Inflammatory macrophage (primary cell): ENCODE measurements around the gene FRG2C.
"Not testable (repeated sequence)": the region's sequence is repeated elsewhere in the genome, so short reads cannot be mapped to it uniquely, and the experiment has no call there.

Source experiments
- DNase-seq, 2 donors: peaks; one replicate each; pipeline ENCODE4 v3.0.0-alpha.2; 2020 to 2022
- total RNA-seq, 18 experiments: gene quantifications; one replicate each; lab custom pipeline; 2026; ENCODE audit warnings: mixed read lengths in 6 of 18, inconsistent platforms in 2 of 18; lab: John Stamatoyannopoulos, UW

FRG2C gene
- 0 to 0.03 (median 0) reads per million in 18 experiments for total RNA-seq

- DNase-seq, result not testable (repeated sequence)
These were observed at the start of gene FRG2C for GRCh38 chr3:75664028-75664427. Gene FRG2C, plus strand, starts transcription at chr3:75664328. Its CDS starts 52 bp downstream, at chr3:75664380.

- DNase-seq, result not testable (repeated sequence)
These were observed 45.3 kb upstream of the FRG2C start for GRCh38 chr3:75618666-75619305.

DNA sequence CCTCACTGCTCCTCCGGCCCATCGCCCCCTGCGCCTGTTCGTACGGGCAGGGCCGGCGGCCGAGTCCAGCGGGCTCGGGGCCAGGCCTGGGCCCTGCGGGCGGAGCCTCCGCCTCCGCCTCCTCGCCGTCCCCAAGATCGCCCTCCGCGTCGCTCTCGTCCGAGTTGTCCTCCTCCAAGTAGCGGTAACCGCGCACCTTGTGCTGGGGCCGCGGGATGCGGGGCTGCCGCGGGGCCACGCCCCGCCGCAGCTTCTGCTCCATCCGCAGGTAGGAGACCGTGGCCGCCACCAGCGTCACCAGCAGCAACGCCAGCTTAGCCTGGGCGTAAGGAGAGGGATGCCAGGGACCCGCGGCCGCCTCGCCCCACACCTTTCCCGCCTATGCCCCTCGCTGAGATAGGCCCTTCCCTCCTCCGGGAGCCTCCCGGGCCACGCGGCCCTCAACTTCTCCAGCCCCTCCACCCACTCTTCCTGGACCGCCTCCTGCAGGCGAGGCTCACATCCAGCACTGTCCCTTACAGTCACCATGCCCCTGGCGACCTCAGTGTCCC lies 44.6 kb upstream of the FRG2C start:
- not testable (repeated sequence) for DNase-seq

DNA sequence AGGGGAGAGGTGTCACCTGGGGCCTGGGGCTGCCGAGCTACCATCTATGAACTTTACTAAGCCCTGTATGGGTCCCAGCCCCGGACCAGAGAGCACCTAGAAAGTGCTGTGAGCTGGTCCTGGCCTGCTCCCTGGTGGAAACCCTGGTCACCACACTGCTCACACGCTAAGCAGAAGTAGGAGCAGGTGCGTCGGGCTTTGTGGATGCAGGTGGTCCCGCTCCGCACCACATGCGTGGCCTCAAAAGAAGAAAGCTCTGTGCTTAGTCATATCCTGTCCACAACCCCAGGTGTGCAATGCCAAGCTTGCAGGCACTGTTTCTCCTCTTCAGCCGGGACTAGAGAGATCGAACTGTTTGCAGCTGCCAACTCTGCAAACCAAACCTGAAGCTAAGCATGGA lies 42.4 kb upstream of the FRG2C start:
- not testable (repeated sequence) for DNase-seq

GRCh38 chr3:75623656-75624055 lies 40.5 kb upstream of the FRG2C start:
- DNase-seq, result not testable (repeated sequence)

DNA sequence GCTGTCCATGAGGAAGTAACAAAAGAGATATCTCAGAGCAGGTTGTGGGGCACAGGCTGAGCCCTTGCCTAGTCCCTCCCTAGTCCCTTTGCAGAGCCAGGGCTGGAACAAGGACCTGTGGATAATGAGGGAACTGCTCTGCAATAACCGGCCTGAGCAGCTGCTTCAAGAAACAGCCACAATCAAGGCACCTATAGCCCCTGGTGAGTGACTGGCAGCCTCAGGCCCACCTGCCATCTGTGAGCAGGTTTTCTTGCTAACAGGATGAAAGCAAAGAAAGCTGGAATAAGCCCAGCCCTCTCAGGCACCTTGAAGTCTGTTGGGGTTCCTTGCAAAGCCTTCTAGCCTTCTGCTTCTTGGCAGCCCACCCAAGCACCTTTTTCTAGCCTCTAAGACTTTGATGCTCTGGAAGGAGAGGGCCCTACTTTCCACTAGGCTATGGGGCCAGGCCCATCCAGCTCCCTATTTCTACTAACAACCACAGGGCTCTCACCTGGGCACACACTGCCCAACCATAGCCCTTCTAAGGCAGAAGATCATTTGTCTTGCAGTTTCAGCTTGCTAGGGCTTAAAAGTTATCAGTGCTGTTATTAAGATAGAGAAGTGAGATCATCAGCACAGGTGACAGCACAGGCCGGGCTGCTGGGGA lies 33.1 kb upstream of the FRG2C start:
- not testable (repeated sequence) for DNase-seq

GRCh38 chr3:75631541-75631940 lies 32.6 kb upstream of the FRG2C start:
- DNase-seq, result no peak

- DNase-seq, result not testable (repeated sequence)
These were observed 25.2 kb upstream of the FRG2C start for GRCh38 chr3:75638947-75639346.

DNA sequence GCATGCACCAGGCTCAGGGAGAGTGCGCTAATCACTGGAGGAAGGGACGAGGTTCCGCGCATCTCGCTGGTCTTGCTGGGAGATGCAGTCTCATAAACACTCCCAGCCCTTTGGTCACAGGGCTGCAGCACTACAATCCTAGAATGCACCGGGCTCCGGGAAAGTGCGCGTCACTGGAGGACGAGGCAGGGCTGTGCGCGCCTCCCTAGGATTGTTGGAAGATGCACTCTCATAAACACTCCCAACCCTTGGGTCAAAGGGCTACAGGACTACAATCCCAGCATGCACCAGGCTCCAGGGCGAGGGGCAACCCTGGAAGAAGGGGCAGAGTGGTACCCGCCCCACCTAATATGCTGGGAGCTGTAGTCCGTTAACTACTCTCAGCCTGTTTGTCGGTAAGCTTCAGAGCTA lies 23.0 kb upstream of the FRG2C start:
- DNase-seq, result peak; percentile 81 to 90

DNA sequence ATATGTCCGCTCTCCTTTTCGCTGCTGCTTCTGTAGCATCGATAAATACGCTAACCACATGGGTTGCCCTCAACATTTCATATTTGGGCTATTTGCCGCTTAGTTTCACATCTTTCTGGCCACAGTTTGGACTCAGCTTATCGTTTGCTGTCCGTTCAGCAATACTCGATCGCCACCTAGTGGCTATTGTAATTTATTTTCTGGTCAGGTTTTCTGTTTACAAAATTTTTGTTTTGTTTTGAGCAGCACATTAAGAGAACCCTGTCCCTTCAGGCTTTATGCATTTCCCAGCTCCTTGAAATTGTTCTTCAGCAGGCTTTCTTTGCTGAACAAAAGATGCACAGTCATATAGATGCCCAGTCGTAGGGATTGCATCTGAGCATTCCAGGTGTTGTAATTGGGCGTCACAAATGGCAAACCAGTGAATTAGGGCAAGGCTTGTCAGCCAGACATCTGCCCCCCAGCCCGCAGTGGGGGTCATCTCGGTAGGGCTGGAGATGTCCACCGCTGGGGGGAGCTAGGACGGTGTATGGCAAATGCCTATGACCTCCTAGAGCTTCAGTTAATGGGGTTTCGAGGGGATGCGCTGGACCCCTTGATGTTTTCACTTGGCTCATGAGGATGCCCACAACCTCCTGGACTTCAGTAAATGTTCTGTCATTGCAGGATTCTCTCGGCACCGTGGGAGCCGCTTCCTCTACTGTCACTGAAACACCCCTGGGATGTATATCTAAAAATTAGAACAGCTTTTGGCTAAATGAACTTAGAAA lies 20.9 kb upstream of the FRG2C start:
- DNase-seq, result peak in 1 of 2 donors; percentile 53

GRCh38 chr3:75645548-75645947 lies 18.6 kb upstream of the FRG2C start:
- DNase-seq, result not testable (repeated sequence)

- DNase-seq, result no peak
These were observed 13.9 kb upstream of the FRG2C start for GRCh38 chr3:75650191-75650590.

DNA sequence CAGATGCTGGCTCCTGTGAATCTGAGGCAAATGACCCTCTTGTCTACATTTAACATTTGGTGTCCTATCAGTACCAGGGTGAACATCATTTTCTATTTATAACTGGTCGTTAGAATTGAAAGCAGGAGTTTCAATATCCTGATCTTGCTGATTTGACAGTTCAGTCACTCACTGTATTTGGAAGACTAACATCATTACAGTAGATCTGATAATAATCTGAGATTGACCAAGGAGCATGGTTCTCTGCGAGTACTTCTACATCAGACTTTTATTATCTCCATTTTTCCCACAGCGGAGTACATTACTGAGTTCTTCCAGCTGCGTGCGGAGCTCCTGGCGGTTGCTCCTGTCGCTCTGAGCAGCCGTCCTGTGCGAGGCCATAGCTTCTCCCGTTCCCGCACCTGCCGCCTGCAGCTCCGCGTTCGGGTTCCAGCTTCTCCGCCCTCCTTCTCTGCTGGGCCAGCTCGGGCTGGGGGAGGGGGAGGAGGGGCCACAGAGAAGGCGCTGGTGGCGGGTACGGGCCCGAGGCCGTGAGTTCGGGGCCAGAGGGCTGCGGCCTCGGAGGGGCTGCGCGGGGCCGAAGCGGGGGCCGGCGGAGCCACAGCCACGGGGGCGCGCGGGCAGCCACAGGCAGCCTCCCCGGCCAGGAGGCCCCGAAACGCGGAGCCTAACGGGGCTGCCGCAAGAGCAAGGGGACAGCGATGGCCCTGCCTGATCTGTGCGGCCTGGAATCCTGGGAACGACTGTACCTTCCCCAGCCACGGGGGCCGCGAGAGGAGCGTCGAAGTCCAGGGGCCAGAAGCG lies 8.8 kb upstream of the FRG2C start:
- not testable (repeated sequence) for DNase-seq

GRCh38 chr3:75655956-75656355 lies 8.2 kb upstream of the FRG2C start:
- DNase-seq, result not testable (repeated sequence)

DNA sequence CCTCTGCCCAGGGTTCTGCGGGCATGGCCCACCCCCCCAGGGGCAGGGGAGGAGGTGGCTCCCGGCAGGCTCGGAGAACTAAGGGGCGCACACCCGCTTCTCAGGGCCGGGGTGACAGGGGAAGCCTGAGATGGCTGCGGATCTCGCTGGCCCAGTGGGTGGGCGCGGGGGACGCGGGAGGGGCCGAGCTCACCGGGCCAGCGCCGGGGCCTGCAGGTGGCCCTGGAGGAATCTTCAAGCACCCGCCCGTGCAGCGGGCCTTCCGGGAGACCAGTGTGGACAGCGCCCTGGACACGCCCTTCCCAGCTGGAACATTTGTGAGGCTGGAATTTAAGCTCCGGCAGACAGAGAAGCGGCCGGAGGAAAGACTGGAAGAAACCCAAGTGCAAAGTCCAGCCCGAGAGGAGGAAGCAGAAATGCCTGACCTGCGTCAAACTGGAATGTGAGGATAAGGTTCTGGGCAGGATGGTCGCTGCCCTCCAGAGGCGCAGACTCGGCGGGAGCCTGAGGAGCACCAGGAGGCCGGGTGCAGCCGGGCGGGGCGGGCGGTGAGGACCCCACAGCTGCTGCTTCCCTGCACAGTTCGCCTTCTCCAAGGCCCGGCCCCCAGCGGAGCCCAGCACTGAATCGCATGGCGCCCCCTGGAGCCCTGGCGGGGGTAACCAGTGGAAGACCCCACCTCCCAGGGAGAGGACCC lies 5.6 kb upstream of the FRG2C start:
- peak in 1 of 2 donors; percentile 9 for DNase-seq

- DNase-seq, result not testable (repeated sequence)
These were observed 5.1 kb upstream of the FRG2C start for GRCh38 chr3:75659108-75659433.

GRCh38 chr3:75665626-75666025 lies 1.5 kb downstream of the FRG2C start:
- DNase-seq, result not testable (repeated sequence)

GRCh38 chr3:75667757-75668701 lies 3.9 kb downstream of the FRG2C start:
- not testable (repeated sequence) for DNase-seq

- DNase-seq, result not testable (repeated sequence)
These were observed 4.7 kb downstream of the FRG2C start for GRCh38 chr3:75668759-75669347.
